ENCODE results near the gene PYHIN1. TPM values are rescaled to one million over a fixed set of nuclear protein-coding genes. Genes with fewer than 3 reads are reported as not detected.

PYHIN1 gene
- total and polyA plus RNA-seq, 12 donors = 0.11 to 2.8 (median 0.34) TPM; not detected in 1

GRCh38 chr1:158933621-158934020 lies 2.3 kb downstream of the PYHIN1 start:
- no peak for DNase-seq
- 41 to 66% (median 53%) methylated on average over 1 of the region's 1 CpG for WGBS, 4 donors
- H3K36me3 ChIP-seq (replicated peaks in 1 of 2) = no peaks in the 10 kb centered on the region
- TF ChIP-seq POLR2A (IDR thresholded peaks at IDR 0.05) (no peak), CTCF (IDR thresholded peaks at IDR 0.05) (no peak)
- intact Hi-C loops (cut with DNase I) = no loop called here
- H3K27ac ChIP-seq = no peak overlapping the region
- H3K4me3 ChIP-seq = no peak overlapping the region
- no peaks in the 10 kb centered on the region for H3K27me3 ChIP-seq
- no peaks in the 10 kb centered on the region for H3K9me3 ChIP-seq (replicated peaks in 1 of 3)
- H3K4me1 ChIP-seq (replicated peaks in 1 of 2) = no peaks in the 10 kb centered on the region

- Histone ChIP-seq H3K36me3 (replicated peaks in 1 of 2) (no peaks in the 10 kb centered on the region), H3K4me3 (no peak overlapping the region), H3K27me3 (no peaks in the 10 kb centered on the region), H3K27ac (no peak overlapping the region), H3K9me3 (replicated peaks in 1 of 3) (no peaks in the 10 kb centered on the region), H3K4me1 (replicated peaks in 1 of 2) (no peaks in the 10 kb centered on the region)
- no peak for TF ChIP-seq CTCF (IDR thresholded peaks at IDR 0.05)
- TF ChIP-seq POLR2A (IDR thresholded peaks at IDR 0.05) = no peak
- 77 to 92% (median 82%) methylated on average over 2 of the region's 2 CpGs for WGBS, 4 donors
- intact Hi-C loops (cut with DNase I) = no loop called here
- DNase-seq = no peak
These were observed 7.8 kb downstream of the PYHIN1 start for GRCh38 chr1:158939180-158939579.

DNA sequence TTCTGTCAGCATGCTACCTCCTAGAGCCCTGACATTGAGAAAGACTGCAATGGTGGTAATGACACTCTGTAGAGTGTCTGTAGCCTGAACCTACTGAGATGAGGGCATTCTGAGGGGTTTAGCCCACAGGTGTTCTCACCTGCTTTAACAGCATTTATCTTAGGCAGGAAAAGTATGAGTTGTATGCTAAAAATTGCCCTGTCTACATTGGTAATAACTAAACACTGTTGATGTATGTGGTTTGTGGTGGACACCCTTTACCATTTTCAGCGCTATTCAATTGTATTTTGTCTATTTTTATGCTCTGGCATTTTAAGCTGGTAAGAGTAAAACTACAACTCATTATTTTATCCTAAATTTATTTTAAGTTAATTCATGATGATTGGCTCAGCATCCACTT lies 10.0 kb downstream of the PYHIN1 start:
- no peak for DNase-seq
- H3K4me3 ChIP-seq = no peak overlapping the region
- TF ChIP-seq POLR2A (IDR thresholded peaks at IDR 0.05) (no peak), CTCF (IDR thresholded peaks at IDR 0.05) (no peak)
- no peak overlapping the region for H3K27ac ChIP-seq
- H3K9me3 ChIP-seq (replicated peaks in 1 of 3) = no peaks in the 10 kb centered on the region
- 96 to 100% (median 97%) methylated on average over 1 of the region's 1 CpG for WGBS, 4 donors
- no peaks in the 10 kb centered on the region for H3K36me3 ChIP-seq (replicated peaks in 1 of 2)
- H3K27me3 ChIP-seq = no peaks in the 10 kb centered on the region
- no peaks in the 10 kb centered on the region for H3K4me1 ChIP-seq (replicated peaks in 1 of 2)
- intact Hi-C loops (cut with DNase I) = no loop called here

DNA sequence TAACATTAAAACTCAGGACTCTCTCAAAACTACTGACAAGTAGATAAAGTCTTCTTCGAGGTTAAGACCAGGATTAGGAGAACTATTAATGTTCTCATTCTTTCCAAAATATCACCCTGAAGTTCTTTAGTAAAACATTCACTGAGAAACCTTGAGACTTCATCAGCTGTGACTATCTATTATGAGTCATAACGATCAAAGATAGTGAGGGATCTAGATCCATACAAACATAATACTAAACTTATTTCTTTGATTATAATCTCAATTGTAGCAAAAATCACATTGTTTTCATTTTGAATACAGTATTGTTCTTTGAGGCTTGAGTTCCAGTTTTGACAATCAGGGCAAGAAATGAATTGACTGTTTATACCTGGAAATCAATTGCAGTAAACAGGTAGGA lies 11.1 kb downstream of the PYHIN1 start:
- 40 to 52% (median 41%) methylated on average over 2 of the region's 2 CpGs for WGBS, 4 donors
- Histone ChIP-seq H3K27me3 (no peaks in the 10 kb centered on the region), H3K27ac (no peak overlapping the region), H3K4me3 (no peak overlapping the region), H3K4me1 (replicated peaks in 1 of 2) (no peaks in the 10 kb centered on the region), H3K9me3 (replicated peaks in 1 of 3) (no peaks in the 10 kb centered on the region), H3K36me3 (replicated peaks in 1 of 2) (no peaks in the 10 kb centered on the region)
- intact Hi-C loops (cut with DNase I) = no loop called here
- TF ChIP-seq CTCF (IDR thresholded peaks at IDR 0.05) = no peak
- no peak for TF ChIP-seq POLR2A (IDR thresholded peaks at IDR 0.05)
- DNase-seq = no peak
